GM21367 (cell line): Measurements from ENCODE around the gene SLC24A3.
A peak's percentile ranks its signal among the peaks of the same experiment; 100 is the strongest.

Experiments
- ATAC-seq: cut with Tn5 transposase; IDR thresholded peaks from one replicate; pipeline ENCODE4 v1.9.1; 2021; ENCODE audit not compliant: unreplicated experiment

SLC24A3 gene

GRCh38 chr20:19212469-19212815, at the start of gene SLC24A3:
Gene SLC24A3 (plus strand): TSS chr20:19212642.
- no peak for ATAC-seq

DNA sequence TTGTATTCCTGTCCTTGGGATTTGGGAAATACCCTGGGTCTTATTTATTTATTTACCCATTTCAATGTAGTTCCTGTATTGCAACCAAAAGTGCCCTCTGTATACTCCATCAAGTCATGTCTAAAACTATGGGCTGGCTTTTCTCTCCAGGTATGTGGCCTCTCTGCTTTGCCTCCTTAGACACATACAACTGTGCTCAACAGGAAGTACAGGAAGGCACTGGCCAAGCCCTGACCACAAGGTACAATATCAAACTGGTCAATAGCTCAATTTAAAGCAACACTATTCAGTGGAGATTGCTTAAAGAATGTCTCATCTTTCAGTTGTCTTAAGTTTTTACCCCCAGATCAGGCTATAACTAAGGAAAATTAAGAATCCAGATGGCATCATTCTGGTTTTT, 42.3 kb upstream of the SLC24A3 start:
- ATAC-seq: no peak

- no peak for ATAC-seq
Observed at GRCh38 chr20:19172637-19173036, 39.8 kb upstream of the SLC24A3 start.

- no peak for ATAC-seq
Observed at GRCh38 chr20:19176470-19177052, 35.9 kb upstream of the SLC24A3 start.

DNA sequence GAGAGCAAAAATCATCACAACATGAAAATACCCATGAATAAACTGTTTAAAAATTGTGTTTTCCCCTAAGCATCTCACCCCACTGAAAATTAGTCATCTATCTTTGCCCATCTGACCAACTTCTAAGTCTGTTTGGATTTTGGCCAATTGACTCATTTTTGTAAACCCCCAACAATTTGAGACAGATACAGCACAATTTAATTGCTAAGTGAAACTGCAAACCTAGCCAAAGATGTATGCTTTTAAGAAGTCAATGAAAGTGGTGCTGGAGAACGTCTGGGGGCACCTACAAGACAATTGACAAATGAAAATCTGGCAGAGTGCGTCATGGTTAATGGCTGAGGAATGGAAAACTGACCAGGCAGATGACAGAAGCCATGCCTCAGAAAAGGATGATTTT, 30.9 kb upstream of the SLC24A3 start:
- ATAC-seq: no peak

DNA sequence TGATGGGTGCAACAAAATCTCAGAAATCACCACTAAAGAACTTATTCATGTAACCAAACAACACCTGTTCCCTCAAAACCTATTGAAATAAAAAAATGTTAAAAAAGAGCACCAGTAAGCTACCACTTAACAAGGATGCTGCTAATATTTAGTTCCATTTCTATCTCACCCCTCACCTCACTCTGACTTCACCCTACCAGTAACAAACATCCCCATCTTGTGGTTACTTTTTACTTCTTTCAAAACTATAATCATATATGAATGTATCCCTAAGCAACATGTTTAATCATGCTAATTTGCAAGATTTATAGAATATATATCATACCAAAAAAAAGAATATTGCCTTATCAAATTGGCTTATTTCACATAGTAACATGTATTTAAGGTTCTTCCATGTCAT, 27.4 kb upstream of the SLC24A3 start:
- no peak for ATAC-seq

DNA sequence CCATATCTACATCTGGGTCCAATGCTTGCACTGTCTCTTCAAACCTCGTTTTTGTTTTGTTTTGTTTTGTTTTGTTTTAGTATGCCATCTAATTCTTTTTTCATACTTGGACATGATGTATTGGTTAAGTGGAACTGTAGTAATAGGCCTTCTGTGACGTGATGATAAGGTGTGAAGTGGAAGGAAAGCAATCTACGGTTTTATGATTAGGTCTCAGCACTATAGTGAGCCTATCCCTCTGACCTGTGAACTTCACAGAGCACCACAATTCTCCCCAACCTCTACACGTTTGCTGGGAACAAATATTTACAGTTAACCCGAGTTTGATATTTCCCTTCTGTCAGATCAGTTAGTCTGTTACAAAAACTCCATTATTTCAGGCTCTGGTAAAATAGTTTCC, 19.1 kb upstream of the SLC24A3 start:
- no peak for ATAC-seq

GRCh38 chr20:19205981-19206396, 6.5 kb upstream of the SLC24A3 start:
- ATAC-seq: no peak

GRCh38 chr20:19207541-19207940, 4.9 kb upstream of the SLC24A3 start:
- ATAC-seq: no peak

DNA sequence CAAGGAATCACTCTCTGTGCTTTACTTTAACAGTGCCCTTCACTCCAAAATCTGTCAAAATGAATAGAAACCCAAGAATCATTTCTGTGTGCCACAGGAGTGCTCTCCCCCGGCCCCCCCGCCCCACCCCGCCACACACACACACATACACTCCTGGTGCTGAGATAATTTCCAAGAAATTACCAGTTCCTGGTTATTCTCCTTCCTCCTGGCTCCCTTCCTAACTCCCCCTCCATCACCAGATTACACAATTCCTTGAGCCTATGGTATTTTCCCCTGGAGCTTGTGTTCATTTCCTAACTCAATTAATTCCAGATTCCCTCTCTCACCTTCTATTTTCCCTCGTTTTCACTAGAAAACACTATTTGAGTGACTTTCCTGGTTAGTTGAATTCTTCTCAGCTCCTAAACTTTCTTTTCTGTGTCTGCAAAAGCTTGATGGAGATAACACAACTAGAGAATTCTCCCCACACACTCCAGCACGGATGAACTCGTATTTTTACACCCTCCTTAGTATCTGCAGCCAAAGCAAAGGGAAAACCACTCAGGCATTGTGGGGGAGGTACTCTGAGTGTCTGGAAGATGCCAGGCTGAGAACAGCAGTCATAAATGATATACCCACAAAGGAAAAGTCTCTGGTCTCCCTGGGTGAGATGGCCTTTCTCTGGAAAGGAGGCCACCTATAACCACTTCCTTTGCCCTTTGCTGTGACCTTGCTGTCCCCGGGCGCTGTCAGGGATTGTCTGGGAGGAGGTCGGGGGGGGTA, 1.9 kb upstream of the SLC24A3 start:
- no peak for ATAC-seq

DNA sequence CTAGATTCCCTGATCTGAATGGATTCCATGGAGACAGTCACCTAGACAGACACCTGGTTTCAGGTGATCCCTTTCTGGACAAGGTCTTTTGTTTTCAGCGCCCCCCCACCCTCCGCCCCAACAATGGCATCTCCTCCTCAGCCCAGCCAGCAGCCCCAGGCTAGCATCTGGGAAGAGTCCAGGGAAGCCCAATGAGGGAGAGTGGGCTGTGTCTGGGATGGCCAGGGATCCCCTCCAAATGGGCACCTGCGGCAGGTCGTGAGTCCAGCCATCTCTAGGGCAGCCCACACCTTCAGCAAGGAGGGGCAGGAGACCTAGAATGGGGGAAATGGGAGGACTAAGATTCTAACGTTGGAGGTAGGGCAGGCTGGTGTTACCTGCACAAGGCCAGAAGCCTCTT, 1.2 kb upstream of the SLC24A3 start:
- ATAC-seq: no peak

DNA sequence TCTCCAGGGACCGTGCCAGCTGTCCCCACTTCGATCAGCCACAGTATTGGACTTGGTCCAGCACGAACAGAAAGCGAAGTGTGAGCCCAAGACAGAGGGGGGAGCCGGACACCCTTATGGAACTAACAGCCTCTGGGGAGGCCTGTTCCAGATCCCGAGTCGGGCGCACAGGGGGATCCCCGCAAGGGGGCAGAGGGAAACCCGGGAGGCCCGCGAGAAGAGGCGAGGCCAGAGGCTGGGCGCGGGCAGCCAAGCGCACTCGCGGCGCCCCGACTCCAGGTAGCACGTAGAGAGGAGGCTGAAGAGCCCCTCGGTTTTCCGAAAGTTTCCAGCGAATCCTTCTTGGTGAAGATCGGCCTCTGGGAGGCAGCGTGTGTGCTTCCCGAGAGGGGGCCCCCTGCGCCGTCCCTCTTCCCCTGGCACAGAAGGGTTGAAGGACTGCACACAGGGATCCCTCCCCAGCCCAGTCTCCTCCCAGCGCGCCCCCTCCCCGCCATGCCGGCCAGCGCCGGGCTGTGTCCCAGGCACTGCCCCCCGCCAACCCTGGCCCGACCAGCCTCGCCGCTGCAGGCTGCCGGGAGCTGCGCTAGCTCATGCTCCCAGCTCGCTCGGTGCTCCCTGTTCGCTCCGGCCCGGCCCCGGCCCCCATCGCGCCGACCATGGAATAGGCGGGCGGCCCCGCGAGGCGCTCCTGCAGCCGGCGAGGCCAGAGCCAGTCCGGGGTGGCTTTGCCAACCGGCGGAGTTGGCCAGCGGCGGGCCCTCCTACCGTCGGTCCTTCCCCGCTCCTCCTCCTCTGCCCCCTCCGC, 577 bp upstream of the SLC24A3 start:
- ATAC-seq: no peak

GRCh38 chr20:19212821-19213502, 520 bp downstream of the SLC24A3 start:
- ATAC-seq: peak; percentile 72

GRCh38 chr20:19213946-19214490, 1.6 kb downstream of the SLC24A3 start:
- ATAC-seq: no peak

DNA sequence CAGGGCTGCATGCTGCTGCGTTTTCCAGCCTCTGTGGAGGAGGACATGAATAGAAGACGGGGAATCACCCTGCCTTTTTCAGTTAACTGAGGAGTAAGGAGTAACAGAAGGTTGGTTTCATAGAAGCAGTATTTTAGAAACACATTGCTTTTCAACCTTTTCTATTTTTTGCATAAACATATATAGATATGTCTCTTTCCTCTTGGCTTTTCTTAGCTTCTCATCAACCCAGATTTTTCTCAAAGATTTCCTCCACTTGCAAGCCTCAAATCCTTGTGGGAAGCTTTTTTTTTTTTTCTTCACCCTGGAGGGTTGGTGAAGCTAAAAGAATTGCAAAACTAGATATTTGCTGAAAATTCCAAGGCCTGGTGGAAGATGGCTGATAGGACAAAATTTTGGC, 6.0 kb downstream of the SLC24A3 start:
- ATAC-seq: no peak

DNA sequence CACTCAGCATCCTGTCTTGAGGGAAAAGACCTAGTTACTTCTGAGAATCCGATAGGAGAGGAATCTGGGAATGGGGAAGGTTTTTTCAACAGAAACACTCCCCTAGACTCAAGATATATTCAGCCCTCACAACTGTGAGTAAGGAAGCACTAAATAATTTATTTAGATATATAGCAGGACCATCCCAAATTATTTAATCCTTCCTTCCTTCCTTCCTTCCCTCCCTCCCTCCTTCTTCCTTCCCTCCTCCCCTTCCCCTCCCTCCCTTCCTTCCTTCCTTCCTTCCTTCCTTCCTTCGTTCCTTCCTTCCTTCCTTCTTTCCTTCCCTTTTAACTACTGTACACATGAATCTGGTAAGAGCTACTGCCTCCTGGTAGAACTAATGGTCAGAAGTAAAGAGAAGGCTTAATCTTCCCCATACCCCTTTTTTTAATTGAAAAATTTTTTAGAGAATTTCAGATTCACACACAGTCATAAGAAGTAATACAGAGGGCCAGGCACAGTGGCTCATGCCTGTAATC, 10.1 kb downstream of the SLC24A3 start:
- no peak for ATAC-seq

GRCh38 chr20:19223640-19224039, 11.2 kb downstream of the SLC24A3 start:
- ATAC-seq: no peak

- ATAC-seq: no peak
Observed at GRCh38 chr20:19231359-19232035, 19.1 kb downstream of the SLC24A3 start.

DNA sequence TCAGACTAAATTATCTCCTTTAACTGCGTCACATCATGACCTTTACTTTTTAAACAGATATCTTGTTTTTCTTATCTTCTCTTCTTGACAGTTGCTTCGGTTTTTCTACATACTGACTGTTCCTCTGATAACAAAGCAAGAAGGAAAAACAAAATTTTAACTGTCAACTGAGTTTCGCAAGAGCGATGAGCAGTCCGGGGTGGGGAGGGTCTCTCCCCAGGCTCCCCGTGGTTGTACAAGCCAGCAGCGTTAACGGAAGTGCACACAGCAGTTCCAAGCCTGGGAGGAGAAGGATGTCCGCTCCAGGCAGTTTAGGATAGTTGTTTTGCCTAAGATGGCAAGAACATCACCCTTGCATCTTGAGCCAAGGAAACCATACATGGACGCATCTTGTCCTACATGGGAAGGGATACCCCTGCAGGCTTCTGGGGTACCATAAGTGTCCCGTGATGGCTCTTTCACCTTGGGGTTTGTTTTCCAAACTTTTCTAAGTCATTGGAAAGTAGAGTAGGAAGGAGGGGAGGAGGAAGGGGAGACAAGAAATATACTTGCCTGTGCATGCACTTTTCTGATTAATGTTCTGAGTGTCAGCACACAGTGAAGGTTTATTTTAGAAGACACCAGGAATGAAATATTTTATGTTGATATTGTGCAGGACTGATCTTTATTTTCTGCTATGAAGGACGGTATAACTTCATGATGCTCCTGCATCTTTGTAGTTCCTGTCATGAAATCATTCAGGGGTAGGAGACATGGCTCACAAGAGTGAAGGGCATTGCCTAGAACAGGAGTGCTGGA, 20.8 kb downstream of the SLC24A3 start:
- no peak for ATAC-seq
